ENCODE measurements around the gene TMEM191C.
"Not testable (repeated sequence)": the region's sequence is repeated elsewhere in the genome, so short reads cannot be mapped to it uniquely, and the experiment has no call there.

The TMEM191C gene

DNA sequence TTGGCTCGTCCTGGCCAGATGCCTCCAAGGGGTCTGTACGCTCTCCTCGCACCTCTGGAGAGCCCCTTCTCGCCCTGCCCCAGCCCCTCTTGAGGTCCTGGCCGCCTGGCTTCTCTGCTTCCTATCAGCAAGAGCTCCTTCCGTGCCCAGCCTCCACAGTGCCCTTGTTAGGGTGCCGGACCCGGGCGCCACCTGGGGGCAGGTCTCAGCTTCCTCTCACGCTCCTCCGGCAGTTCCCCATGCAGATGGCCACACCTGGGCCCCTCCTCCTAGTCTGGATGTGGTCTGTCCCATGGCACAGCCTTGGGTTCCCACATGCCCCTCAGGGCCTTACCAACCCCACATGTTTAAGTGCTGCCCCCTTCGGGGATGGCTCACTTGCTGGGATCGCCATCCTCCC is 6.5 kb downstream of the TMEM191C start:
- DNase-seq (ENCODE audit: low read depth): not testable (repeated sequence)

GRCh38 chr22:21484039-21484438 is 16.9 kb downstream of the TMEM191C start:
- DNase-seq (ENCODE audit: low read depth): not testable (repeated sequence)

GRCh38 chr22:21487723-21488122 is 20.5 kb downstream of the TMEM191C start:
- not testable (repeated sequence) for DNase-seq (ENCODE audit: low read depth)

DNA sequence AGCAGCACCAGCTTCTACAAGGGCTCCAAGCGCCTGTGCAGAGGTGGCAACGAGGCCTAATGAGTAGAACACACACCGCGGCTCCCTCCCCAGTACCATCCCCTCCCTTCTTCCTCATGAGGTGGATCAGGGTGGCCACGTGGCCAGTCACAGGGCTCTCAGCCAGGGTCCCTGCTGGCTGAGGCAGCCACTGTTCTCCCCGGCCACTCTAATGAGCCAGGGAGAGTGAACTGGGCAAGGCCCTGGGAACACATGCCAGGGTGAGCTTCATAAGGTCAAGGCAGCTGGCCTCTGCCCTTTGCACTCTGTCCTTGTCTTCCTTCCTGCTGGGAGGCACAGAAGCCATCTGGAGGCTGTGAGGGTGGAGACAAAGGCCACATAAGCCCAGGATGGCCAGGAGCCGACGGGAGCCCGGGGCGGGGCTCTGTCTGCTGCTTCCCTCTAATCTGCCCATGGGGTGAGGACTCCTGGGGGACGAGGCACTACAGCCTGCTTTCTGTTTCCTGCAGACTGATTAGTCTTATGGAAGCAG is 22.0 kb downstream of the TMEM191C start:
- DNase-seq (ENCODE audit: low read depth): not testable (repeated sequence)

- DNase-seq (ENCODE audit: low read depth): not testable (repeated sequence)
Observed at GRCh38 chr22:21490556-21490955, 23.4 kb downstream of the TMEM191C start.

- not testable (repeated sequence) for DNase-seq (ENCODE audit: low read depth)
Observed at GRCh38 chr22:21492271-21492670, 25.1 kb downstream of the TMEM191C start.

DNA sequence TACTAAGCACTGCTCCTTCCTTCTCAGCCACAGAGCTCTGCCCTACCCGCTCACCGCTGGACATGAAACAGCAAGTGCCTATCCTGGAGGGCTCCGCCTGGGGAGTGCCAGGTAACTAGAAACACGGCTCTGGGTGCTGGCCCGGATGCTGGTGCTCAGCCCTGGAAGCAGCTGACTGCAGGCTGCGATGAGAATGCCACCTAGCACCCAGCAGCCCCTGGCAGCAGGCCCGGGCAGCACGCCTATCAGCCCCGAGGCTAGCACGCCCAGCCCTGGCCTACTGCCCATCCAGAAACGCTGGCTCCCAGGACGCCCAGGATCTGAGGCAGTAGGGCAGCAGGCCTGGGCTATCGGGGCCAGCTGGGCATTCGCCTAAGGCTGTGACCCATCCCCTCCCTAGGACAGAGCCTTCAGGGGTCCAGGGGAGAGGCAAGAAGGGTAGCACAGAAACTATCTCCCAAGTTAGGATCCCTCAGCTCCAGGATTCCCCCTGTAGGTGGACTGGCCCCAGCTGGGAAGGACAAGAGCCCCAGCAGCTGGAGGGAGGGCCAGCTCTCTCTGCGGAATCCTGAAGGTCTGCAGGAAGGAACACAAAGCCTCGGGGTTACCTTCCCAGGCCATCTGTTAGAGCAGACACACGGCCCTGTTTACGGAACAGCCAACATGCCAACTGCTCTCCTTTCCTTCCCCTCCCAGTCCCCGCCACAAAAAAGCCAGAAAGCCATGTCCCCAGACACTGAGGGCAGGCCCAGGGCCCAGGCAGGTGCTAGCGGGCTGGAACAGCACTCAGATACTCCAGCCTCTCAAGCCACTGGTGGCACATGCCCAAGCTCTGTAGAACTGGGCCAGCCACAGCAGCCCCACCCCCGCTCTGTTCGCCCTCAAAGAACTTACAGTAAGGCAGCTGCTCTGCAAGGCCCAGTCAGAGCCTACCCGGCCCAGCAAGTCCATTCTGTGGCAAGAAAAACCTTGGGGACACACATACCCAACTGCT is 26.9 kb downstream of the TMEM191C start:
- not testable (repeated sequence) for DNase-seq (ENCODE audit: low read depth)

GRCh38 chr22:21497984-21498383 is 30.8 kb downstream of the TMEM191C start:
- not testable (repeated sequence) for DNase-seq (ENCODE audit: low read depth)

DNA sequence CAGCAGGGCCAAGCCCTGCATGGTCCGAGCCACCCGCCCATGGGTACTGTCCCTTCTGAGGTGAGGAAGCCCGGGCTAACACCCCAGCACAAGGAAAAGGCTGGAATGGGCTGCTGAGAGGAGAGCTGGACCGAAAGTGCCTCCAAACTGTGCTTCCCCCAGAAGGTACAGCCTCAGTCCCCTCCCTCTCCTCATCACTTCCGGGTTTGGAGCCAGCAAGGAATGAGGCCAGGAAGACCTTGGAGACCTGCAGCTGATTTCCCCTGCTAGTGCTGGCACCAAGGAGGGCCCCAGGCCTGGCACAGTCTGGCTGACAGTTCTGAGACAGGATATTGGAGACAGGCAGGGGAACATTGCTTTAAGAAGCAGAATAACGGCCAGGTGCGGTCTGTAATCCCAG is 31.3 kb downstream of the TMEM191C start:
- not testable (repeated sequence) for DNase-seq (ENCODE audit: low read depth)

GRCh38 chr22:21499623-21500506 is 32.7 kb downstream of the TMEM191C start:
- DNase-seq (ENCODE audit: low read depth): not testable (repeated sequence)

DNA sequence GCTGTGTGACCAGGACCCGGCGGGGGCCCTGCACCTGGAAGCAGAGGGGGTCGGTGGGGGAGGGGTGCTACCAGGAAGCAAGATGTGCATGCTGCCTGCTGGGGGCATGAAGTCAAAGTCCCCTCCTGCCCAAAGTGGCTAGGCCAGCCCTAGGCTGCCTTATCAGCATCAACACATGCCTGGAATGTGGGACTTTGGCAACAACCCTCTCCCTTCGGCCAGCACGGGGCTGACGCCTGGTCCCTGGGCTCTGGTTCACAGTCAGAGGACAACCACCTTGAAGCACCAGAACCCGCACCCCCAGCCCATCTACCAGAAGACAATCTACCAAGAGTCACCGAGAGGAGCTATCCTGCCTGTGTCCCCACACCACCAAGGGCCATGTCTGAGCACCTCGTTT is 43.2 kb downstream of the TMEM191C start:
- not testable (repeated sequence) for DNase-seq (ENCODE audit: low read depth)

DNA sequence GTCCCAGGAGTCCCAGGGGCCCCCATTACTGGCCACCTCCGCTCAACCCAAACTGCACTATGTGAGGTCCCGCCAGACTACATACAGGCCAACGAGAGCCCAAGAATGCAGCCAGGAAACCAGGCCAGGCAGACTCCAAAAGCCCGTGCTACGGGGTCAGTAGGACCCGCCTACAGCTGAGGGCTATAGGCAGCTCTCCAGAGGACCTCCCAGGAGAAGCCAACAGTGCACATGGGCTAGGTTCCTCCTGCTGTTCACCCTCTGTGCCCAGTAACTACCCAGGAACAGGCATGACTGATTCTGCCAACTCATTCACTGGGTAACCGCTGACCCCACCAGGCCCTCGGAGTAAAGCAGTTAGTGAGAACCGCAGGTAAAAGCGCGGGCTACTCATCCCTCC is 44.8 kb downstream of the TMEM191C start:
- not testable (repeated sequence) for DNase-seq (ENCODE audit: low read depth)

DNA sequence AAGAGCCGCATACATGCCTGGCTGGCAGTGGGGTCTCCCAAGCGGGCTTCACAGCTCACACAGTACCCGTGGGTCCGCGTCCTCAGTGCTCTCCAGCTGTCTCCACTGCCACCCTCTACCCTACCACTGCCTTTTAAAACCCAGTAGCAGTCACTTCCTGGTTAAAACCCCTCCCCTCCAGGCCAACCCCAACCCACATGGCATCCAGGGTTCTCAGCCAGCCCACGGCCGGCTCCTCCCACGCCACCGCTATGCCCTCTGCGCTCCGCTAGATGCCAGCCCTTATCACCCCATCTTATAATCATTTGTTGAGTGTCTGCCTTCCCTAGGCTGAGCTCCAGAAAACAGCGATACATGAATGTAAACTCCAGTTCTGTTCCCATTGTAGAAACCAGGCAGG is 46.9 kb downstream of the TMEM191C start:
- DNase-seq (ENCODE audit: low read depth): not testable (repeated sequence)

DNA sequence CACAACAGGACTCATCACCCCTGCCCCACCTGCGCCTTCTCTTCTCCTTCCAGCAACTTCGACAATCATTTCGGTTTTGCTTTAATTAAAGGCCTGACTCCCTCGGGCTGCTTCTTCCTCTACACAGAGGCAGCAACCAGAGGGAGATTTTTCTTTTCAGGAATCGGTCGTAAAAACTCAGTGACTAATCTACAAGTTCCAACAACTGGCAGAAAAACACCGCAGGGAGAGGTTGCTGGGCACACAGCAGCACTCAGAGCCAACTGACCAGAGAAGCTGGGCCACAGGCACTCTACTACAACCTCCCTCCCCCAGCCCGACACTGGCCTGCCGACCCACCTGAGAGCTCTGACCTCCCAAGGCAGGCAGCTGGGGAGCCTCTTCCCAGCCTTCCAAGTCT is 48.0 kb downstream of the TMEM191C start:
- DNase-seq (ENCODE audit: low read depth): not testable (repeated sequence)

DNA sequence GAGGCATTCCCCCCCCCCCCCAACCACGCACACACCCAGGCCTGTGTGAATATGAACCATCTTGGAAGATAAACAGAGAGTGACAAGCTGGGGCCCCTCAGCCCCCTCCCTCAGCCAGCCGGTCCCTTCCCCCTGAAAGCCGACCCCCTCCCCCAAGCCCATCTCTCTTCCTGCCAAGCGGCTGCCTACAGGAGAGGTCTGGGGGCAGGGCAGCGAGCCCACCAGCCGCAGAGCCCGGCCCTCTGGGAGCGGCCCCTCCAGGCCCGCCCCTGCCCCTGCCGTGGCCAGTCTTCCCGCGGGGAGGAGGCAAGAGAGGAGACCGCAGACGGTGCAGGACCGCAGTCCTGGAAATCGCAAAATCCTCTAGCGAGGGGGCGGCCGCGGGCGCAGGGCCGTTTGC is 49.3 kb downstream of the TMEM191C start:
- not testable (repeated sequence) for DNase-seq (ENCODE audit: low read depth)

DNA sequence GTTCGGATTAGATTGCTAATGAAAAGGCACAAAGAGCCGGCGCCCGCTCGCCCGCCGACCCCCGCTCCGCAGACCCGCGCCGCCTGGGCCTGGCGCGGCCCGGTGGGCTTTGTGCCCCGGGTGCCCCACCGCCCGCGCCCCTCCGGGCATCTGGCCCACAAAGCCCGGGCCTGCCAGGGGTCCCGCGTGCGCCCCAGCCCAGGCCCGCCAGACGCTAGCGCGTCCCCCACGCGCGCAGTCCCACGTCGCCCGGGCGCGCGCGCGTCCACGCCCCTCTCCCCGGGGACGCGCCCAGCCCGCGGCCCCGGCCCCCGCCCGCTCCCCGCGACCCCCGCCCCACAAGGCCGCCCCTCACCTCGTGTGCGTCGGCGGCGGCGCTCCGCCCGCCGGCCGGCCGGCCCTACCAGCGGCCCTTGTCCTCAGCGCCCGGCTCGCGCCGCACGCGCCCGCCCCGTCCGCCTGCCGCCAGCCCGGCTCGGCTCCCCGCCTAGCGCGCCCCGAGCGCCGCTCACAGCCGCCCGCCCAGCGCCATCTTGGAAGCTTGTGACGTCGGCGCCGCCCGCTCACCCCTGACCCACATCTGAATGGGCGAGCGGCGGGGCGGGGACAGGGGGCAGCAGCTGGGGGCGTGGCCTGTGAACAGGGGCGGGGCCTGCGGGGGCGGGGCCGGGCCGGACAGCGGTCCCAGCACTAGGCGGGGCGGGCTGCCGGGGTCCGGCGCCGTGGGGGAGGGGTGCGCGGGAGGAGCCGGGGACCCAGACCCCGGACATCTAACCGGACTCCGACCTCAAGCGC is 50.0 kb downstream of the TMEM191C start:
- DNase-seq (ENCODE audit: low read depth): not testable (repeated sequence)
